WTC11 (cell line): ENCODE results near the gene SLC25A27. TPM values are rescaled to one million over a fixed set of nuclear protein-coding genes. Genes with fewer than 3 reads are reported as not detected.

Source experiments
- ATAC-seq: fragments of 200-7000 bp; cut with Tn5 transposase; 2 replicates; pipeline ENCODE4 v1.10.0; 2021; ENCODE audit warnings: mild to moderate bottlenecking, moderate library complexity
- CTCF ChIA-PET: fragments of 300-600 bp; sonication (Branson Sonifier 250); formaldehyde crosslinking; loops from one replicate; lab custom pipeline; 2021; ENCODE audit warnings: antibody characterized with exemption; lab: Charles Lee
- POLR2A ChIA-PET: fragments of 350-600 bp; sonication (Branson Sonifier 250); formaldehyde crosslinking; loops from one replicate; lab custom pipeline; 2021; ENCODE audit warnings: antibody characterized with exemption; lab: Charles Lee
- DNase-seq: peaks from one replicate; pipeline ENCODE4 v3.0.0; 2021; ENCODE audit warnings: low spot score
- H3K27ac Mint-ChIP-seq: 2 replicates; pipeline ENCODE4 v1.8.0; 2021; ENCODE audit warnings: mixed read lengths
- H3K27me3 Mint-ChIP-seq: 2 replicates; pipeline ENCODE4 v1.8.0; 2021; ENCODE audit warnings: low read depth, mild to moderate bottlenecking, moderate library complexity, mixed read lengths
- H3K36me3 Mint-ChIP-seq: 2 replicates; pipeline ENCODE4 v1.8.0; 2021; ENCODE audit warnings: mixed read lengths
- H3K4me1 Mint-ChIP-seq: 2 replicates; pipeline ENCODE4 v1.8.0; 2022; ENCODE audit warnings: mixed read lengths
- H3K4me3 Mint-ChIP-seq: 2 replicates; pipeline ENCODE4 v1.8.0; 2021; ENCODE audit warnings: mild to moderate bottlenecking, moderate library complexity, mixed read lengths
- H3K9me3 Mint-ChIP-seq: 2 replicates; pipeline ENCODE4 v1.8.0; 2021; ENCODE audit warnings: mixed read lengths
- ATF1 ChIP-seq: sonication (generic); formaldehyde crosslinking; IDR thresholded peaks from 2 replicates; pipeline ENCODE4 v1.8.1; 2023; ENCODE audit warnings: mild to moderate bottlenecking, moderate library complexity, missing genetic modification reagents
- ELF4 ChIP-seq: sonication (generic); formaldehyde crosslinking; IDR thresholded peaks from 2 replicates; pipeline ENCODE4 v1.8.1; 2022; ENCODE audit warnings: low read depth, mild to moderate bottlenecking, moderate library complexity, missing genetic modification reagents
- ERG ChIP-seq: fragments of 250-450 bp; sonication (Bioruptor Pico); IDR thresholded peaks from 2 replicates; pipeline ENCODE4 v1.8.0; 2021; ENCODE audit warnings: mild to moderate bottlenecking
- ESRRA ChIP-seq: sonication (generic); formaldehyde crosslinking; IDR thresholded peaks from 2 replicates; pipeline ENCODE4 v1.8.1; 2022; ENCODE audit warnings: mild to moderate bottlenecking, missing genetic modification reagents, borderline replicate concordance
- FOXJ3 ChIP-seq: sonication (generic); formaldehyde crosslinking; IDR thresholded peaks from 2 replicates; pipeline ENCODE4 v1.9.0; 2021; ENCODE audit warnings: missing genetic modification reagents, mild to moderate bottlenecking, borderline replicate concordance
- GTF2I ChIP-seq: fragments of 250-450 bp; sonication (Bioruptor Pico); conservative IDR thresholded peaks from 2 replicates; pipeline ENCODE4 v1.4.0; 2021; ENCODE audit warnings: mild to moderate bottlenecking
- JAZF1 ChIP-seq: fragments of 250-450 bp; sonication (Bioruptor Pico); IDR thresholded peaks from 2 replicates; pipeline ENCODE4 v1.9.0; 2021; ENCODE audit warnings: moderate library complexity, mild to moderate bottlenecking, inconsistent platforms
- KAT7 ChIP-seq: sonication (generic); formaldehyde crosslinking; IDR thresholded peaks from 2 replicates; pipeline ENCODE4 v1.8.1; 2023; ENCODE audit warnings: missing genetic modification reagents, mild to moderate bottlenecking, borderline replicate concordance
- MXD4 ChIP-seq: fragments of 250-450 bp; sonication (Bioruptor Pico); IDR thresholded peaks from 2 replicates; pipeline ENCODE4 v1.8.0; 2021; ENCODE audit warnings: mild to moderate bottlenecking, moderate library complexity, borderline replicate concordance
- RELA ChIP-seq: sonication (generic); formaldehyde crosslinking; IDR thresholded peaks from 2 replicates; pipeline ENCODE4 v1.8.1; 2022; ENCODE audit warnings: missing genetic modification reagents, mild to moderate bottlenecking, borderline replicate concordance
- RORB ChIP-seq: fragments of 250-450 bp; sonication (Bioruptor Pico); IDR thresholded peaks from 2 replicates; pipeline ENCODE4 v1.9.0; 2021; ENCODE audit warnings: mild to moderate bottlenecking
- USF1 ChIP-seq: sonication (generic); formaldehyde crosslinking; IDR thresholded peaks from 2 replicates; pipeline ENCODE4 v1.8.0; 2022; ENCODE audit warnings: mild to moderate bottlenecking, missing genetic modification reagents
- ZNF232 ChIP-seq: sonication (generic); formaldehyde crosslinking; IDR thresholded peaks from 2 replicates; pipeline ENCODE4 v1.8.0; 2022; ENCODE audit warnings: mild to moderate bottlenecking, missing genetic modification reagents
- ZNF281 ChIP-seq: sonication (generic); formaldehyde crosslinking; IDR thresholded peaks from 2 replicates; pipeline ENCODE4 v1.8.0; 2023; ENCODE audit warnings: mild to moderate bottlenecking, missing genetic modification reagents
- ZNF425 ChIP-seq: fragments of 250-450 bp; sonication (Bioruptor Pico); conservative IDR thresholded peaks from 2 replicates; pipeline ENCODE4 v1.9.0; 2021; ENCODE audit warnings: mild to moderate bottlenecking
- ZNF512 ChIP-seq: sonication (generic); formaldehyde crosslinking; IDR thresholded peaks from 2 replicates; pipeline ENCODE4 v1.8.1; 2022; ENCODE audit warnings: missing genetic modification reagents, borderline replicate concordance
- total RNA-seq: library from RNA; stranded (reverse); gene quantifications from 3 replicates; pipeline ENCODE4 v1.2.3, GENCODE V29; 2021
- TF ChIP-seq, protein P1 (sequence below): fragments of 250-450 bp; sonication (Bioruptor Pico); IDR thresholded peaks from 2 replicates; pipeline ENCODE4 v2.1.2; 2022; ENCODE audit warnings: mild to moderate bottlenecking, moderate library complexity
- TF ChIP-seq, protein P2 (sequence below): sonication (generic); formaldehyde crosslinking; IDR thresholded peaks from 2 replicates; pipeline ENCODE4 v1.8.0; 2022; ENCODE audit warnings: mild to moderate bottlenecking, missing genetic modification reagents
- TF ChIP-seq, protein P3 (sequence below): sonication (generic); formaldehyde crosslinking; IDR thresholded peaks from 2 replicates; pipeline ENCODE4 v1.8.1; 2023; ENCODE audit warnings: mild to moderate bottlenecking, missing genetic modification reagents
- TF ChIP-seq, protein P4 (sequence below): sonication (generic); formaldehyde crosslinking; IDR thresholded peaks from 2 replicates; pipeline ENCODE4 v1.8.1; 2023; ENCODE audit warnings: mild to moderate bottlenecking, missing genetic modification reagents, moderate library complexity

SLC25A27 gene
- total RNA-seq, 1 experiment from 2014 or later = 10.9 TPM

DNA sequence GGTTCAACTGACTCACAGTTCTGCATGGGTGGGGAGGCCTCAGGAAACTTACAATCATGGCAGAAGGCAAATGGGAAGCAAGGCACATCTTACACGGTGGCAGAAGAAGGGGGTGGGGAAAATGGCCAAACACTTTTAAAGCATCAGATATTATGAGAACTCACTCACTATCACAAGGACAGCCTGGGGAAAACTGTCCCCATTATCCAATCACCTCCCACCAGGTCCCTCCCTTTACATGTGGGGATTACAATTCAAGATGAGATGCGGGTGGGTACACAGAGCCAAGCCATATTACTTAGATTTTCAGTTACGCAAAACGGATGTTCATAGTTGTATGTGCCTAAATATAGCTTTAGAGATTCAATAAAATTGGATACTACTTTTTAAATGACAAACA, 25.8 kb upstream of the SLC25A27 start:
- H3K4me1 Mint-ChIP-seq = 0 out of 2 replicates have a peak, but pooled peaks cover 4% of the 10 kb centered on the region
- DNase-seq (no peak), ATAC-seq (no peak)
- no peaks in the 10 kb centered on the region for H3K36me3 Mint-ChIP-seq
- ChIA-PET CTCF (interaction anchor here (1.2 kb wide), 1 partner anchor 209 kb away, joined by 3 read pairs; no protein-coding TSS in a partner anchor), POLR2A (no interaction called here)
- H3K4me3 Mint-ChIP-seq = no peak overlapping the region
- H3K27ac Mint-ChIP-seq = no peak overlapping the region
- H3K9me3 Mint-ChIP-seq = no peaks in the 10 kb centered on the region
- H3K27me3 Mint-ChIP-seq = no peaks in the 10 kb centered on the region
- no peak for TF ChIP-seq ESRRA (CRISPR knock-in tag)
- TF ChIP-seq KAT7 (CRISPR knock-in tag) = no peak
- TF ChIP-seq, protein P1, sequence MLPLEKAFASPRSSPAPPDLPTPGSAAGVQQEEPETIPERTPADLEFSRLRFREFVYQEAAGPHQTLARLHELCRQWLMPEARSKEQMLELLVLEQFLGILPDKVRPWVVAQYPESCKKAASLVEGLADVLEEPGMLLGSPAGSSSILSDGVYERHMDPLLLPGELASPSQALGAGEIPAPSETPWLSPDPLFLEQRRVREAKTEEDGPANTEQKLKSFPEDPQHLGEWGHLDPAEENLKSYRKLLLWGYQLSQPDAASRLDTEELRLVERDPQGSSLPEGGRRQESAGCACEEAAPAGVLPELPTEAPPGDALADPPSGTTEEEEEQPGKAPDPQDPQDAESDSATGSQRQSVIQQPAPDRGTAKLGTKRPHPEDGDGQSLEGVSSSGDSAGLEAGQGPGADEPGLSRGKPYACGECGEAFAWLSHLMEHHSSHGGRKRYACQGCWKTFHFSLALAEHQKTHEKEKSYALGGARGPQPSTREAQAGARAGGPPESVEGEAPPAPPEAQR (CRISPR knock-in tag) = no peak
- no peak for TF ChIP-seq MXD4 (CRISPR knock-in tag)
- no peak for TF ChIP-seq JAZF1 (CRISPR knock-in tag)
- TF ChIP-seq, protein P2, sequence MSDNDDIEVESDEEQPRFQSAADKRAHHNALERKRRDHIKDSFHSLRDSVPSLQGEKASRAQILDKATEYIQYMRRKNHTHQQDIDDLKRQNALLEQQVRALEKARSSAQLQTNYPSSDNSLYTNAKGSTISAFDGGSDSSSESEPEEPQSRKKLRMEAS = no peak
- no peak for TF ChIP-seq ZNF281 (CRISPR knock-in tag)
- no peak for TF ChIP-seq GTF2I (CRISPR knock-in tag)
- no peak for TF ChIP-seq ERG
- no peak for TF ChIP-seq ELF4
- no peak for TF ChIP-seq FOXJ3 (CRISPR knock-in tag)
- TF ChIP-seq ZNF232 (CRISPR knock-in tag) = no peak
- no peak for TF ChIP-seq USF1 (CRISPR knock-in tag)
- TF ChIP-seq, protein P3, sequence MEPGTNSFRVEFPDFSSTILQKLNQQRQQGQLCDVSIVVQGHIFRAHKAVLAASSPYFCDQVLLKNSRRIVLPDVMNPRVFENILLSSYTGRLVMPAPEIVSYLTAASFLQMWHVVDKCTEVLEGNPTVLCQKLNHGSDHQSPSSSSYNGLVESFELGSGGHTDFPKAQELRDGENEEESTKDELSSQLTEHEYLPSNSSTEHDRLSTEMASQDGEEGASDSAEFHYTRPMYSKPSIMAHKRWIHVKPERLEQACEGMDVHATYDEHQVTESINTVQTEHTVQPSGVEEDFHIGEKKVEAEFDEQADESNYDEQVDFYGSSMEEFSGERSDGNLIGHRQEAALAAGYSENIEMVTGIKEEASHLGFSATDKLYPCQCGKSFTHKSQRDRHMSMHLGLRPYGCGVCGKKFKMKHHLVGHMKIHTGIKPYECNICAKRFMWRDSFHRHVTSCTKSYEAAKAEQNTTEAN (CRISPR knock-in tag) = no peak
- TF ChIP-seq ATF1 (CRISPR knock-in tag) = no peak
- TF ChIP-seq, protein P4, sequence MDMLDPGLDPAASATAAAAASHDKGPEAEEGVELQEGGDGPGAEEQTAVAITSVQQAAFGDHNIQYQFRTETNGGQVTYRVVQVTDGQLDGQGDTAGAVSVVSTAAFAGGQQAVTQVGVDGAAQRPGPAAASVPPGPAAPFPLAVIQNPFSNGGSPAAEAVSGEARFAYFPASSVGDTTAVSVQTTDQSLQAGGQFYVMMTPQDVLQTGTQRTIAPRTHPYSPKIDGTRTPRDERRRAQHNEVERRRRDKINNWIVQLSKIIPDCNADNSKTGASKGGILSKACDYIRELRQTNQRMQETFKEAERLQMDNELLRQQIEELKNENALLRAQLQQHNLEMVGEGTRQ (CRISPR knock-in tag) = no peak
- TF ChIP-seq RORB (CRISPR knock-in tag) = no peak
- no peak for TF ChIP-seq ZNF425
- no peak for TF ChIP-seq ZNF512 (CRISPR knock-in tag)
- no peak for TF ChIP-seq RELA (CRISPR knock-in tag)
- TF ChIP-seq, all 79 proteins: peak for 0
